ENCODE data around the gene PHF12.

GRCh38 chr17:28985950-28986713 is 34.8 kb upstream of the PHF12 start:
- no peak for TF ChIP-seq POLR2AphosphoS5 (IDR thresholded peaks at IDR 0.05; ENCODE audit: low read depth)
- TF ChIP-seq EZH2 (IDR thresholded peaks at IDR 0.05; ENCODE audit: low read depth, unreplicated experiment) = no peak
- TF ChIP-seq CTCF (conservative IDR thresholded peaks at IDR 0.05; ENCODE audit: low read depth in 2 of 2) = no peak
- TF ChIP-seq REST (IDR thresholded peaks at IDR 0.05; ENCODE audit: unreplicated experiment) = no peak
- no peak for TF ChIP-seq JUNB (IDR thresholded peaks at IDR 0.05; ENCODE audit: unreplicated experiment)
- no peak for TF ChIP-seq EZH2phosphoT487 (IDR thresholded peaks at IDR 0.05; ENCODE audit: unreplicated experiment)
- no peak for TF ChIP-seq ZNF462 (CRISPR knock-in tag; IDR thresholded peaks at IDR 0.05)
- TF ChIP-seq, protein P1, sequence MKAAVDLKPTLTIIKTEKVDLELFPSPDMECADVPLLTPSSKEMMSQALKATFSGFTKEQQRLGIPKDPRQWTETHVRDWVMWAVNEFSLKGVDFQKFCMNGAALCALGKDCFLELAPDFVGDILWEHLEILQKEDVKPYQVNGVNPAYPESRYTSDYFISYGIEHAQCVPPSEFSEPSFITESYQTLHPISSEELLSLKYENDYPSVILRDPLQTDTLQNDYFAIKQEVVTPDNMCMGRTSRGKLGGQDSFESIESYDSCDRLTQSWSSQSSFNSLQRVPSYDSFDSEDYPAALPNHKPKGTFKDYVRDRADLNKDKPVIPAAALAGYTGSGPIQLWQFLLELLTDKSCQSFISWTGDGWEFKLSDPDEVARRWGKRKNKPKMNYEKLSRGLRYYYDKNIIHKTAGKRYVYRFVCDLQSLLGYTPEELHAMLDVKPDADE (IDR thresholded peaks at IDR 0.05) = no peak
- no peak for TF ChIP-seq CREB1 (CRISPR knock-in tag; IDR thresholded peaks at IDR 0.05; ENCODE audit: low read depth)
- TF ChIP-seq ZNF114 (CRISPR knock-in tag; IDR thresholded peaks at IDR 0.05) = no peak
- no peak for TF ChIP-seq NANOG (IDR thresholded peaks at IDR 0.05; ENCODE audit: borderline replicate concordance)

Data from GM23338 (cell line).